HepG2 (cell line): ENCODE measurements around the gene CHCHD6. TPM values are rescaled to one million over a fixed set of nuclear protein-coding genes. Genes with fewer than 3 reads are reported as not detected.

Experiments
- ATAC-seq: fragments of 200-7000 bp; cut with Tn5 transposase; 3 replicates; pipeline ENCODE4 v1.9.1; 2020; ENCODE audit warnings: mild to moderate bottlenecking, moderate library complexity
- BruUV-seq: library from RNA; stranded (reverse); fragments of 400-500 nt; replicated peaks from 2 replicates; lab custom pipeline; 2021; lab: Mats Ljungman, UMichigan
- CTCF ChIA-PET: fragments of 300-600 bp; formaldehyde crosslinking; extraction: SDS; loops from one replicate; lab custom pipeline; 2021; ENCODE audit warnings: low total read pairs, inconsistent platforms, low intra/inter-chr PET ratio; lab: Yijun Ruan, JAX
- POLR2A ChIA-PET: fragments of 350-600 bp; sonication (Branson Sonifier 250); formaldehyde crosslinking; loops from one replicate; lab custom pipeline; 2020; ENCODE audit warnings: antibody characterized with exemption, inconsistent platforms; lab: Yijun Ruan, JAX
- DNase-seq: peaks from one replicate; pipeline ENCODE4 v3.0.0-alpha.2; 2015; ENCODE audit warnings: low spot score
- FAIRE-seq: peaks from 3 replicates; lab custom pipeline; 2011; peaks lifted over from hg19 to GRCh38; lab: Jason Lieb, UNC
- H2AFZ ChIP-seq: one replicate; pipeline ENCODE4 v1.6.1; 2011; ENCODE audit warnings: low read length, inconsistent platforms
- H3K27ac ChIP-seq: fragments of 300-600 bp; 3 replicates; pipeline ENCODE4 v1.8.0; 2011; ENCODE audit warnings: mixed run types, mild to moderate bottlenecking, mixed read lengths, low read length, inconsistent platforms; ENCODE audit not compliant: insufficient read depth; ENCODE audit errors: extremely low read length
- H3K27me3 ChIP-seq, 2 experiments: fragments of 200-600 bp in 1 of 2; 2 replicates in 1 of 2; 3 replicates in 1 of 2; pipeline versions ENCODE4 v1.6.0 to v1.8.0; 2011; ENCODE audit warnings: low read length in 2 of 2, mild to moderate bottlenecking in 2 of 2, moderate library complexity in 2 of 2, inconsistent platforms in 1 of 2; ENCODE audit not compliant: insufficient read depth in 2 of 2, control insufficient read depth in 1 of 2
- H3K36me3 ChIP-seq, 2 experiments: fragments of 200-600 bp in 1 of 2; replicated peaks in 1 of 2; 2 replicates in 1 of 2; 3 replicates in 1 of 2; pipeline versions ENCODE4 v1.5.1 to v1.8.0; 2011; ENCODE audit warnings: low read length in 2 of 2, inconsistent platforms in 1 of 2; ENCODE audit not compliant: insufficient read depth in 2 of 2, control insufficient read depth in 1 of 2
- H3K4me1 ChIP-seq: 2 replicates; pipeline ENCODE4 v1.5.1; 2012; ENCODE audit warnings: low read length, inconsistent platforms; ENCODE audit not compliant: insufficient read depth
- H3K4me2 ChIP-seq: 2 replicates; pipeline ENCODE4 v1.6.0; 2011; ENCODE audit warnings: low read depth, low read length, inconsistent platforms
- H3K4me3 ChIP-seq, 3 experiments: fragments of 200-600 bp in 1 of 3; sonication (generic), shearing (Covaris generic) in 1 of 3; replicated peaks in 1 of 3; 2 replicates each; pipeline ENCODE4 v1.5.1; 2011 to 2016; ENCODE audit warnings: low read length in 3 of 3, inconsistent platforms in 2 of 3, low read depth in 2 of 3, mild to moderate bottlenecking in 2 of 3, control low read depth in 1 of 3, mixed read lengths in 1 of 3; ENCODE audit not compliant: insufficient read depth in 1 of 3
- H3K79me2 ChIP-seq: one replicate; pipeline ENCODE4 v1.6.1; 2011; ENCODE audit warnings: low read length, inconsistent platforms; ENCODE audit not compliant: insufficient read depth
- H3K9ac ChIP-seq: 2 replicates; pipeline ENCODE4 v1.6.0; 2011; ENCODE audit warnings: mild to moderate bottlenecking, low read depth, low read length, inconsistent platforms; ENCODE audit not compliant: insufficient read depth
- H3K9me3 ChIP-seq: 2 replicates; pipeline ENCODE4 v1.5.1; 2012; ENCODE audit warnings: mild to moderate bottlenecking, low read length
- H4K20me1 ChIP-seq: 2 replicates; pipeline ENCODE4 v1.6.0; 2011; ENCODE audit warnings: inconsistent platforms, mild to moderate bottlenecking, low read length, moderate library complexity; ENCODE audit not compliant: insufficient read depth
- CBX1 ChIP-seq: IDR thresholded peaks from one replicate; pipeline ENCODE4 v1.6.1; 2016; ENCODE audit warnings: antibody characterized with exemption, low read depth
- CHCHD3 ChIP-seq: sonication (generic); formaldehyde crosslinking; IDR thresholded peaks from 2 replicates; pipeline ENCODE4 v1.8.0; 2022; ENCODE audit warnings: mild to moderate bottlenecking, missing genetic modification reagents, moderate library complexity
- FOXM1 ChIP-seq: sonication (generic); formaldehyde crosslinking; IDR thresholded peaks from 2 replicates; pipeline ENCODE4 v1.5.0; 2020; ENCODE audit warnings: missing genetic modification reagents
- GFI1 ChIP-seq: sonication (generic); formaldehyde crosslinking; IDR thresholded peaks from 2 replicates; pipeline ENCODE4 v1.5.0; 2020; ENCODE audit warnings: missing genetic modification reagents, mild to moderate bottlenecking, borderline replicate concordance
- MZF1 ChIP-seq: sonication (generic); formaldehyde crosslinking; IDR thresholded peaks from 2 replicates; pipeline ENCODE4 v1.8.1; 2023; ENCODE audit warnings: mild to moderate bottlenecking, missing genetic modification reagents, borderline replicate concordance
- NR2F2 ChIP-seq: IDR thresholded peaks from 2 replicates; pipeline ENCODE4 v1.6.1; 2012; ENCODE audit warnings: low read depth, inconsistent platforms, borderline replicate concordance
- ZNF350 ChIP-seq: sonication (generic); formaldehyde crosslinking; IDR thresholded peaks from 2 replicates; pipeline ENCODE4 v1.4.0; 2020; ENCODE audit warnings: mild to moderate bottlenecking, low read depth, missing genetic modification reagents, borderline replicate concordance
- ZNF496 ChIP-seq: sonication (generic); formaldehyde crosslinking; IDR thresholded peaks from 2 replicates; pipeline ENCODE4 v1.8.1; 2023; ENCODE audit warnings: mild to moderate bottlenecking, moderate library complexity, missing genetic modification reagents; ENCODE audit not compliant: insufficient replicate concordance
- ZNF558 ChIP-seq: sonication (generic); formaldehyde crosslinking; IDR thresholded peaks from 2 replicates; pipeline ENCODE4 v1.9.0; 2022; ENCODE audit warnings: mild to moderate bottlenecking, missing genetic modification reagents, borderline replicate concordance
- ZSCAN29 ChIP-seq: sonication (generic); formaldehyde crosslinking; conservative IDR thresholded peaks from 2 replicates; pipeline ENCODE4 v1.4.0; 2020; ENCODE audit warnings: mild to moderate bottlenecking, missing genetic modification reagents
- WGBS: methylation state at CpG from one replicate; pipeline ENCODE4 v1.1.6; 2017; ENCODE audit warnings: low lambda C conversion rate; 5-methylcytosine and 5-hydroxymethylcytosine counted together
- in situ Hi-C: cut with HindIII; loops from 2 replicates; pipeline ENCODE4 v1.10.0; 2017; ENCODE audit warnings: low pct_unique_long_range_greater_than_20kb; ENCODE audit not compliant: extremely low pct_ligation_motif_present
- intact Hi-C: fragments of 100-400 bp; cut with micrococcal nuclease; formaldehyde crosslinking; loops from one replicate; pipeline ENCODE4 v1.10.0; 2022; ENCODE audit not compliant: unreplicated experiment
- polyA plus RNA-seq, 8 experiments: library from polyadenylated mRNA; depleted of rRNA in 3 of 8; stranded (reverse) in 7 of 8; unstranded in 1 of 8; fragments of >200 nt; fragmentation: Illumina TruSeq in 4 of 8; extraction: Trizol in 4 of 8; gene quantifications; 2 replicates each; pipeline versions ENCODE4 v1.2.1 to v1.2.3, GENCODE V29; 2011 to 2016; ENCODE audit warnings: low read depth in 4 of 8, missing spikeins in 1 of 8, mixed read lengths in 1 of 8; ENCODE audit not compliant: insufficient read depth in 1 of 8
- total RNA-seq, 5 experiments: library from RNA; depleted of rRNA; stranded (reverse); fragments of >200 nt; fragmentation: Illumina TruSeq; extraction: Trizol; gene quantifications; 2 replicates each; pipeline ENCODE4 v1.2.3, GENCODE V29; 2016; ENCODE audit warnings: low read depth in 1 of 5
- TF ChIP-seq, protein P1 (sequence below): sonication (generic); formaldehyde crosslinking; IDR thresholded peaks from 2 replicates; pipeline ENCODE4 v1.5.0; 2020; ENCODE audit warnings: missing genetic modification reagents
- TF ChIP-seq, protein P2 (sequence below): sonication (generic); formaldehyde crosslinking; IDR thresholded peaks from 2 replicates; pipeline ENCODE4 v1.5.1; 2020; ENCODE audit warnings: mild to moderate bottlenecking, missing genetic modification reagents, moderate library complexity
- TF ChIP-seq, protein P3 (sequence below): sonication (generic); formaldehyde crosslinking; IDR thresholded peaks from 2 replicates; pipeline ENCODE4 v1.4.0; 2020; ENCODE audit warnings: missing genetic modification reagents
- TF ChIP-seq, protein P4 (sequence below): fragments of 450-650 bp; IDR thresholded peaks from 2 replicates; pipeline ENCODE4 v1.6.1; 2017

CHCHD6 gene
- total and polyA plus RNA-seq, 2 of the 13 experiments (the other 11 are each of a cell fraction or from before 2014, with no cell fraction given), result 20.3 to 20.8 TPM

DNA sequence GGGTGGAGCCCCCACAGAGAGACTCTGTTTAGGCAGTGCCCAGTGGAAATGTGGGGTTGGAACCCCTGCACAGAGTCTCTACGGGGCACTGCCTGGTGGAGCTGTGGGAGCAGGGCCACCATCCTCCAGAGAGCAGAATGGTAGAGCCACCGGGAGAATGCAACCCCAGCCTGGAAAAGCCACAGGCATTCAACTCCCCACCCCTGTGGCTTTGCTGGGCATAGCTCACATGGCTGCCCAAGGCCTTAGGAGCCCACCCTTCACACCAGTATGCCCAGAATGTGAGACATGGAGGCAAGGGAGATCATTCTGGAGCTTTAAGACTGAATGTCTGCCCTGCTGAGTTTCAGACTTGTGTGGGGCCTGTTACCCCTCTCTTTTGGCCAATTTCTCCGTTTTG lies 19.0 kb upstream of the CHCHD6 start (continued):
- TF ChIP-seq, protein P1, sequence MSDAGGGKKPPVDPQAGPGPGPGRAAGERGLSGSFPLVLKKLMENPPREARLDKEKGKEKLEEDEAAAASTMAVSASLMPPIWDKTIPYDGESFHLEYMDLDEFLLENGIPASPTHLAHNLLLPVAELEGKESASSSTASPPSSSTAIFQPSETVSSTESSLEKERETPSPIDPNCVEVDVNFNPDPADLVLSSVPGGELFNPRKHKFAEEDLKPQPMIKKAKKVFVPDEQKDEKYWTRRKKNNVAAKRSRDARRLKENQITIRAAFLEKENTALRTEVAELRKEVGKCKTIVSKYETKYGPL (CRISPR knock-in tag), result no peak
- TF ChIP-seq ZNF350 (CRISPR knock-in tag) (no peak), ZNF496 (CRISPR knock-in tag) (no peak), ZSCAN29 (CRISPR knock-in tag) (no peak)

DNA sequence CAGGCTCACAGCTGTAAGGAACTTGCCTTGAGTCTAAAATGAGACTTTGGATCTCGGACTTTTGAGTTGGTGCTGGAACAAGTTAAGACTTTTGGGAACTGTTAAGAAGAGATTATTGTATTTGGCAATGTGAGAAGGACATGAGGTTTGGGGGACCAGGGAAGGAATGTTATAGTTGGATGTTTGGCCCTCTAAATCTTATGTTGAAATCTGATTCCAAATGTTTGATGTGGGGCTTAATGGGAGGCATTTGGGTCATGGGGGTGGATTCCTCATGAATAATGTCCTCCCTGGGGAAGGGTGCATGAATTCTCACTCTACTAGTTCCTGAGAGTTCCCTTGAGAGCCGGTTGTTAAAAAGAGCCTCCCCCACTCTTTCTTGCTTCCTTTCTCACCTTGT lies 18.5 kb upstream of the CHCHD6 start:
- in situ Hi-C loops, result no loop called here
- TF ChIP-seq FOXM1 (CRISPR knock-in tag) (no peak), ZNF558 (CRISPR knock-in tag) (no peak), CHCHD3 (CRISPR knock-in tag) (no peak), CBX1 (no peak), NR2F2 (no peak), MZF1 (CRISPR knock-in tag) (no peak), GFI1 (CRISPR knock-in tag) (no peak)
- TF ChIP-seq, protein P2, sequence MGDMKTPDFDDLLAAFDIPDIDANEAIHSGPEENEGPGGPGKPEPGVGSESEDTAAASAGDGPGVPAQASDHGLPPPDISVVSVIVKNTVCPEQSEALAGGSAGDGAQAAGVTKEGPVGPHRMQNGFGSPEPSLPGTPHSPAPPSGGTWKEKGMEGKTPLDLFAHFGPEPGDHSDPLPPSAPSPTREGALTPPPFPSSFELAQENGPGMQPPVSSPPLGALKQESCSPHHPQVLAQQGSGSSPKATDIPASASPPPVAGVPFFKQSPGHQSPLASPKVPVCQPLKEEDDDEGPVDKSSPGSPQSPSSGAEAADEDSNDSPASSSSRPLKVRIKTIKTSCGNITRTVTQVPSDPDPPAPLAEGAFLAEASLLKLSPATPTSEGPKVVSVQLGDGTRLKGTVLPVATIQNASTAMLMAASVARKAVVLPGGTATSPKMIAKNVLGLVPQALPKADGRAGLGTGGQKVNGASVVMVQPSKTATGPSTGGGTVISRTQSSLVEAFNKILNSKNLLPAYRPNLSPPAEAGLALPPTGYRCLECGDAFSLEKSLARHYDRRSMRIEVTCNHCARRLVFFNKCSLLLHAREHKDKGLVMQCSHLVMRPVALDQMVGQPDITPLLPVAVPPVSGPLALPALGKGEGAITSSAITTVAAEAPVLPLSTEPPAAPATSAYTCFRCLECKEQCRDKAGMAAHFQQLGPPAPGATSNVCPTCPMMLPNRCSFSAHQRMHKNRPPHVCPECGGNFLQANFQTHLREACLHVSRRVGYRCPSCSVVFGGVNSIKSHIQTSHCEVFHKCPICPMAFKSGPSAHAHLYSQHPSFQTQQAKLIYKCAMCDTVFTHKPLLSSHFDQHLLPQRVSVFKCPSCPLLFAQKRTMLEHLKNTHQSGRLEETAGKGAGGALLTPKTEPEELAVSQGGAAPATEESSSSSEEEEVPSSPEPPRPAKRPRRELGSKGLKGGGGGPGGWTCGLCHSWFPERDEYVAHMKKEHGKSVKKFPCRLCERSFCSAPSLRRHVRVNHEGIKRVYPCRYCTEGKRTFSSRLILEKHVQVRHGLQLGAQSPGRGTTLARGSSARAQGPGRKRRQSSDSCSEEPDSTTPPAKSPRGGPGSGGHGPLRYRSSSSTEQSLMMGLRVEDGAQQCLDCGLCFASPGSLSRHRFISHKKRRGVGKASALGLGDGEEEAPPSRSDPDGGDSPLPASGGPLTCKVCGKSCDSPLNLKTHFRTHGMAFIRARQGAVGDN (CRISPR knock-in tag), result no peak
- TF ChIP-seq, protein P3, sequence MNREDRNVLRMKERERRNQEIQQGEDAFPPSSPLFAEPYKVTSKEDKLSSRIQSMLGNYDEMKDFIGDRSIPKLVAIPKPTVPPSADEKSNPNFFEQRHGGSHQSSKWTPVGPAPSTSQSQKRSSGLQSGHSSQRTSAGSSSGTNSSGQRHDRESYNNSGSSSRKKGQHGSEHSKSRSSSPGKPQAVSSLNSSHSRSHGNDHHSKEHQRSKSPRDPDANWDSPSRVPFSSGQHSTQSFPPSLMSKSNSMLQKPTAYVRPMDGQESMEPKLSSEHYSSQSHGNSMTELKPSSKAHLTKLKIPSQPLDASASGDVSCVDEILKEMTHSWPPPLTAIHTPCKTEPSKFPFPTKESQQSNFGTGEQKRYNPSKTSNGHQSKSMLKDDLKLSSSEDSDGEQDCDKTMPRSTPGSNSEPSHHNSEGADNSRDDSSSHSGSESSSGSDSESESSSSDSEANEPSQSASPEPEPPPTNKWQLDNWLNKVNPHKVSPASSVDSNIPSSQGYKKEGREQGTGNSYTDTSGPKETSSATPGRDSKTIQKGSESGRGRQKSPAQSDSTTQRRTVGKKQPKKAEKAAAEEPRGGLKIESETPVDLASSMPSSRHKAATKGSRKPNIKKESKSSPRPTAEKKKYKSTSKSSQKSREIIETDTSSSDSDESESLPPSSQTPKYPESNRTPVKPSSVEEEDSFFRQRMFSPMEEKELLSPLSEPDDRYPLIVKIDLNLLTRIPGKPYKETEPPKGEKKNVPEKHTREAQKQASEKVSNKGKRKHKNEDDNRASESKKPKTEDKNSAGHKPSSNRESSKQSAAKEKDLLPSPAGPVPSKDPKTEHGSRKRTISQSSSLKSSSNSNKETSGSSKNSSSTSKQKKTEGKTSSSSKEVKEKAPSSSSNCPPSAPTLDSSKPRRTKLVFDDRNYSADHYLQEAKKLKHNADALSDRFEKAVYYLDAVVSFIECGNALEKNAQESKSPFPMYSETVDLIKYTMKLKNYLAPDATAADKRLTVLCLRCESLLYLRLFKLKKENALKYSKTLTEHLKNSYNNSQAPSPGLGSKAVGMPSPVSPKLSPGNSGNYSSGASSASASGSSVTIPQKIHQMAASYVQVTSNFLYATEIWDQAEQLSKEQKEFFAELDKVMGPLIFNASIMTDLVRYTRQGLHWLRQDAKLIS (CRISPR knock-in tag), result no peak
- TF ChIP-seq, protein P4, sequence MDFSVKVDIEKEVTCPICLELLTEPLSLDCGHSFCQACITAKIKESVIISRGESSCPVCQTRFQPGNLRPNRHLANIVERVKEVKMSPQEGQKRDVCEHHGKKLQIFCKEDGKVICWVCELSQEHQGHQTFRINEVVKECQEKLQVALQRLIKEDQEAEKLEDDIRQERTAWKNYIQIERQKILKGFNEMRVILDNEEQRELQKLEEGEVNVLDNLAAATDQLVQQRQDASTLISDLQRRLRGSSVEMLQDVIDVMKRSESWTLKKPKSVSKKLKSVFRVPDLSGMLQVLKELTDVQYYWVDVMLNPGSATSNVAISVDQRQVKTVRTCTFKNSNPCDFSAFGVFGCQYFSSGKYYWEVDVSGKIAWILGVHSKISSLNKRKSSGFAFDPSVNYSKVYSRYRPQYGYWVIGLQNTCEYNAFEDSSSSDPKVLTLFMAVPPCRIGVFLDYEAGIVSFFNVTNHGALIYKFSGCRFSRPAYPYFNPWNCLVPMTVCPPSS, result no peak

More for the DNA sequence above, 18.5 kb upstream of the CHCHD6 start:
- POLR2A ChIA-PET, result no interaction called here
- Histone ChIP-seq H2AFZ (no peak overlapping the region), H3K27ac (no peak overlapping the region), H3K9me3 (no peaks in the 10 kb centered on the region), H3K79me2 (no peaks in the 10 kb centered on the region), H3K36me3 (no peaks in the 10 kb centered on the region), H4K20me1 (no peaks in the 10 kb centered on the region), H3K9ac (no peak overlapping the region), H3K4me3 (no peak overlapping the region), H3K4me1 (peaks cover 6% of the 10 kb centered on the region; the same call in 1 of the 2 replicates), H3K4me2 (no peak overlapping the region), H3K27me3 (peaks cover 1 to 20% of the 10 kb centered on the region in 2 experiments; a peak in 3 of 5 replicates)
- CTCF ChIA-PET, result no interaction called here
- no peak for DNase-seq
- no peak for ATAC-seq
- no TSS peak for BruUV-seq
- no peak for FAIRE-seq
- WGBS, result 18% methylated on average over 2 of the region's 2 CpGs
- intact Hi-C loops, result no loop called here
